ENCODE results near the gene HMX1. TPM values are rescaled to one million over a fixed set of nuclear protein-coding genes. Genes with fewer than 3 reads are reported as not detected.
A peak's percentile ranks its signal among the peaks of the same experiment; 100 is the strongest.

HMX1 gene
- polyA plus RNA-seq, 1 donor (not counting 4 experiments of a cell fraction or from before 2014, with no cell fraction given) = not detected

GRCh38 chr4:8874896-8875680 is 3.4 kb upstream of the HMX1 start:
- H3K4me2 ChIP-seq (ENCODE audit: control insufficient read depth, extremely low read depth, insufficient read depth, low read depth, low read length) = no peak overlapping the region
- no peaks in the 10 kb centered on the region for H4K20me1 ChIP-seq (ENCODE audit: control insufficient read depth, extremely low read depth, insufficient read depth, low read length)
- H3K79me2 ChIP-seq (ENCODE audit: control insufficient read depth, insufficient read depth, low read length) = no peaks in the 10 kb centered on the region
- no peak overlapping the region for H3K4me3 ChIP-seq (ENCODE audit: control insufficient read depth in 2 of 3, extremely low read depth in 1 of 3, insufficient read depth in 2 of 3, low read depth in 1 of 3, low read length in 3 of 3)
- H2AFZ ChIP-seq (ENCODE audit: control insufficient read depth, low read length) = no peak overlapping the region
- H3K9ac ChIP-seq (ENCODE audit: control insufficient read depth, extremely low read depth, insufficient read depth, low read length) = no peak overlapping the region
- no peak overlapping the region for H3K27ac ChIP-seq (ENCODE audit: control insufficient read depth, insufficient read depth, low read length)
- peaks cover 86% of the 10 kb centered on the region for H3K27me3 ChIP-seq (ENCODE audit: control insufficient read depth, extremely low read depth, insufficient read depth, low read length)
- no peaks in the 10 kb centered on the region for H3K4me1 ChIP-seq (ENCODE audit: control insufficient read depth, extremely low read depth, insufficient read depth, low read length)
- H3K9me3 ChIP-seq (ENCODE audit: control insufficient read depth, low read depth, low read length) = no peaks in the 10 kb centered on the region
- no peaks in the 10 kb centered on the region for H3K9me1 ChIP-seq (ENCODE audit: control insufficient read depth, extremely low read depth, insufficient read depth, low read length)
- dilution Hi-C loops (cut with MboI; ENCODE audit: extremely low pct_ligation_motif_present, low sequenced_read_pairs) = no loop called here
- DNase-seq (ENCODE audit: low read depth, low spot score) (no peak), FAIRE-seq (no peak)
- TF ChIP-seq CTCF (optimal IDR thresholded peaks at IDR 0.05 in 1 of 3, IDR thresholded peaks at IDR 0.05 in 1 of 3, conservative IDR thresholded peaks at IDR 0.05 in 1 of 3; ENCODE audit: extremely low read depth in 1 of 3, insufficient read depth in 2 of 3, low read length in 3 of 3) (no peak), EZH2 (IDR thresholded peaks at IDR 0.05; ENCODE audit: low read length) (no peak)
- no peaks in the 10 kb centered on the region for H3K36me3 ChIP-seq (ENCODE audit: control insufficient read depth in 2 of 2, extremely low read depth in 1 of 2, insufficient read depth in 2 of 2, low read length in 2 of 2)

GRCh38 chr4:8874003-8874895 is 2.6 kb upstream of the HMX1 start:
- TF ChIP-seq CTCF (optimal IDR thresholded peaks at IDR 0.05 in 1 of 3, IDR thresholded peaks at IDR 0.05 in 1 of 3, conservative IDR thresholded peaks at IDR 0.05 in 1 of 3; ENCODE audit: extremely low read depth in 1 of 3, insufficient read depth in 2 of 3, low read length in 3 of 3) (no peak), EZH2 (IDR thresholded peaks at IDR 0.05; ENCODE audit: low read length) (peak; percentile 85)
- Histone ChIP-seq H3K9me1 (ENCODE audit: control insufficient read depth, extremely low read depth, insufficient read depth, low read length) (no peaks in the 10 kb centered on the region), H3K9me3 (ENCODE audit: control insufficient read depth, low read depth, low read length) (no peaks in the 10 kb centered on the region), H3K36me3 (ENCODE audit: control insufficient read depth in 2 of 2, extremely low read depth in 1 of 2, insufficient read depth in 2 of 2, low read length in 2 of 2) (no peaks in the 10 kb centered on the region), H3K4me3 (ENCODE audit: control insufficient read depth in 2 of 3, extremely low read depth in 1 of 3, insufficient read depth in 2 of 3, low read depth in 1 of 3, low read length in 3 of 3) (no peak overlapping the region), H4K20me1 (ENCODE audit: control insufficient read depth, extremely low read depth, insufficient read depth, low read length) (no peaks in the 10 kb centered on the region), H2AFZ (ENCODE audit: control insufficient read depth, low read length) (no peak overlapping the region), H3K4me1 (ENCODE audit: control insufficient read depth, extremely low read depth, insufficient read depth, low read length) (no peaks in the 10 kb centered on the region), H3K79me2 (ENCODE audit: control insufficient read depth, insufficient read depth, low read length) (no peaks in the 10 kb centered on the region), H3K4me2 (ENCODE audit: control insufficient read depth, extremely low read depth, insufficient read depth, low read depth, low read length) (no peak overlapping the region), H3K9ac (ENCODE audit: control insufficient read depth, extremely low read depth, insufficient read depth, low read length) (no peak overlapping the region), H3K27me3 (ENCODE audit: control insufficient read depth, extremely low read depth, insufficient read depth, low read length) (peaks cover 89% of the 10 kb centered on the region), H3K27ac (ENCODE audit: control insufficient read depth, insufficient read depth, low read length) (no peak overlapping the region)
- dilution Hi-C loops (cut with MboI; ENCODE audit: extremely low pct_ligation_motif_present, low sequenced_read_pairs) = no loop called here
- DNase-seq (ENCODE audit: low read depth, low spot score) (no peak), FAIRE-seq (no peak)

Measured in keratinocyte (primary cell).